Measurements from ENCODE around the gene SLC15A3. TPM values are rescaled to one million over a fixed set of nuclear protein-coding genes. Genes with fewer than 3 reads are reported as not detected.

Gene SLC15A3
- polyA plus RNA-seq, 1 experiment, result 4.8 TPM

- no peak overlapping the region for H3K4me3 ChIP-seq (ENCODE audit: low read depth, low read length)
- POLR2A ChIA-PET, result no interaction called here
- no peak overlapping the region for H3K27ac ChIP-seq (ENCODE audit: low read depth, low read length)
- no peaks in the 10 kb centered on the region for H3K9me3 ChIP-seq (ENCODE audit: control insufficient read depth, insufficient read depth, low read length)
- DNase-seq (ENCODE audit: low read depth, low spot score), result no peak
- TF ChIP-seq, protein P1, sequence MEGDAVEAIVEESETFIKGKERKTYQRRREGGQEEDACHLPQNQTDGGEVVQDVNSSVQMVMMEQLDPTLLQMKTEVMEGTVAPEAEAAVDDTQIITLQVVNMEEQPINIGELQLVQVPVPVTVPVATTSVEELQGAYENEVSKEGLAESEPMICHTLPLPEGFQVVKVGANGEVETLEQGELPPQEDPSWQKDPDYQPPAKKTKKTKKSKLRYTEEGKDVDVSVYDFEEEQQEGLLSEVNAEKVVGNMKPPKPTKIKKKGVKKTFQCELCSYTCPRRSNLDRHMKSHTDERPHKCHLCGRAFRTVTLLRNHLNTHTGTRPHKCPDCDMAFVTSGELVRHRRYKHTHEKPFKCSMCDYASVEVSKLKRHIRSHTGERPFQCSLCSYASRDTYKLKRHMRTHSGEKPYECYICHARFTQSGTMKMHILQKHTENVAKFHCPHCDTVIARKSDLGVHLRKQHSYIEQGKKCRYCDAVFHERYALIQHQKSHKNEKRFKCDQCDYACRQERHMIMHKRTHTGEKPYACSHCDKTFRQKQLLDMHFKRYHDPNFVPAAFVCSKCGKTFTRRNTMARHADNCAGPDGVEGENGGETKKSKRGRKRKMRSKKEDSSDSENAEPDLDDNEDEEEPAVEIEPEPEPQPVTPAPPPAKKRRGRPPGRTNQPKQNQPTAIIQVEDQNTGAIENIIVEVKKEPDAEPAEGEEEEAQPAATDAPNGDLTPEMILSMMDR (IDR thresholded peaks at IDR 0.05; ENCODE audit: low read depth, low read length), result no peak
- peaks cover 8% of the 10 kb centered on the region for H3K27me3 ChIP-seq (ENCODE audit: control insufficient read depth, insufficient read depth, low read length)
- CTCF ChIA-PET, result interaction anchor here (0.8 kb wide), 1 partner anchor 34 kb away, joined by 4 read pairs; no protein-coding TSS in a partner anchor
Observed at GRCh38 chr11:60950024-60950423, 2.0 kb downstream of the SLC15A3 start.

DNA sequence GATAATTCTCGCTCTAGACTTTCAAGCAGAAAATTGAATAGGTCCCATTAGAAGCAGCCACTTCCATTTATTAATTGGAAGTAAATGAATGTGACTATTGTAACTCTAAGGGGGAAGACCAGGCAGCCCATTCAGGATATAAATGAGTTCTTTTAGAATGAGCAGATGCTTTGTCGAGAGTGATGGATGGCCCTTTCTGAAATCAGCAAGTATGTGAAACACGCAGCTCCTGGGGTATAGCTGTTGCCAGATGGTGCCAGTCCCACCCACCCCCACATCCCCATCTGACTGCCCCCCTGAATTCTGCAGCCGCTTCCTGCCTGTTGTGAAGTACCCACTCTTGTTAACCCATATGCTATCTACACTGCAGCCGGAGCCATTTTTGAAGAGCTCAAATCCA lies 3.7 kb downstream of the SLC15A3 start:
- Histone ChIP-seq H3K4me3 (ENCODE audit: low read depth, low read length) (no peak overlapping the region), H3K27me3 (ENCODE audit: control insufficient read depth, insufficient read depth, low read length) (peaks cover 8% of the 10 kb centered on the region), H3K9me3 (ENCODE audit: control insufficient read depth, insufficient read depth, low read length) (no peaks in the 10 kb centered on the region), H3K27ac (ENCODE audit: low read depth, low read length) (no peak overlapping the region)
- ChIA-PET CTCF (interaction anchor here (1.0 to 1.3 kb wide), 2 partner anchors 20 to 49 kb away, joined by 3 to 4 read pairs; no protein-coding TSS in a partner anchor), POLR2A (interaction anchor here (0.6 kb wide), 1 partner anchor 9 kb away, joined by 4 read pairs; no protein-coding TSS in a partner anchor)
- no peak for DNase-seq (ENCODE audit: low read depth, low spot score)
- TF ChIP-seq, protein P1 (IDR thresholded peaks at IDR 0.05; ENCODE audit: low read depth, low read length), result no peak

- no peak overlapping the region for H3K4me3 ChIP-seq (ENCODE audit: low read depth, low read length)
- no peak for DNase-seq (ENCODE audit: low read depth, low spot score)
- ChIA-PET CTCF (interaction anchor here (1.0 to 1.3 kb wide), 2 partner anchors 20 to 48 kb away, joined by 3 to 4 read pairs; no protein-coding TSS in a partner anchor), POLR2A (no interaction called here)
- H3K27ac ChIP-seq (ENCODE audit: low read depth, low read length), result no peak overlapping the region
- no peaks in the 10 kb centered on the region for H3K9me3 ChIP-seq (ENCODE audit: control insufficient read depth, insufficient read depth, low read length)
- peaks cover 8% of the 10 kb centered on the region for H3K27me3 ChIP-seq (ENCODE audit: control insufficient read depth, insufficient read depth, low read length)
- TF ChIP-seq, protein P1 (IDR thresholded peaks at IDR 0.05; ENCODE audit: low read depth, low read length), result no peak
Observed at GRCh38 chr11:60947700-60948099, 4.3 kb downstream of the SLC15A3 start.

GRCh38 chr11:60946601-60947264 lies 5.2 kb downstream of the SLC15A3 start:
- no peak for DNase-seq (ENCODE audit: low read depth, low spot score)
- H3K27ac ChIP-seq (ENCODE audit: low read depth, low read length), result no peak overlapping the region
- TF ChIP-seq, protein P1 (IDR thresholded peaks at IDR 0.05; ENCODE audit: low read depth, low read length), result no peak
- no peak overlapping the region for H3K4me3 ChIP-seq (ENCODE audit: low read depth, low read length)
- POLR2A ChIA-PET, result no interaction called here
- peaks cover 9% of the 10 kb centered on the region for H3K27me3 ChIP-seq (ENCODE audit: control insufficient read depth, insufficient read depth, low read length)
- H3K9me3 ChIP-seq (ENCODE audit: control insufficient read depth, insufficient read depth, low read length), result no peaks in the 10 kb centered on the region
- CTCF ChIA-PET, result no interaction called here

GRCh38 chr11:60945295-60945667 lies 6.7 kb downstream of the SLC15A3 start:
- DNase-seq (ENCODE audit: low read depth, low spot score), result no peak
- TF ChIP-seq, protein P1 (IDR thresholded peaks at IDR 0.05; ENCODE audit: low read depth, low read length), result no peak
- no peaks in the 10 kb centered on the region for H3K9me3 ChIP-seq (ENCODE audit: control insufficient read depth, insufficient read depth, low read length)
- ChIA-PET CTCF (interaction anchor here (0.7 kb wide), 1 partner anchor 46 kb away, joined by 3 read pairs; no protein-coding TSS in a partner anchor), POLR2A (no interaction called here)
- peaks cover 5% of the 10 kb centered on the region for H3K27me3 ChIP-seq (ENCODE audit: control insufficient read depth, insufficient read depth, low read length)
- no peak overlapping the region for H3K4me3 ChIP-seq (ENCODE audit: low read depth, low read length)
- H3K27ac ChIP-seq (ENCODE audit: low read depth, low read length), result no peak overlapping the region
